ENCODE data around the gene CFAP43.

Gene CFAP43

DNA sequence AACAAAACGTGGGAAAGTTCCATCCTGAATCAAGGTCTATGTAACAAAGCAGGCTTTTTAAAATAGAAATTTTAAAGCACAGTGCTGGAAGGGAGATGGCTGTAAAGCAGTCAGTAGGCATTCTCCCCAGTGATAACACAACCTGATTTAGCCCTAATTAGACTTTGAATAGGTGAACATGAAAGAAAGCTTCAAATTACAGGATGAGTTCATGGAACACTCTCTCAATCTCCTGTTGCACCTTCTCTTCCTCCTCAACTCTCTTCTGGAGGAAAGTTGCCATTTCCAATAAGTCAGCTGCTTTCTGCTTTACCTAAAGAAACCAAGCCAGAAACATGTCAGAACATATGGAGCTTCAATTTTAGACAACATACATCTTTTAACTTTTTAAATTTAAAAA, 90.1 kb downstream of the CFAP43 start:
- DNase-seq (ENCODE audit: low read depth, low spot score) = no peak

DNA sequence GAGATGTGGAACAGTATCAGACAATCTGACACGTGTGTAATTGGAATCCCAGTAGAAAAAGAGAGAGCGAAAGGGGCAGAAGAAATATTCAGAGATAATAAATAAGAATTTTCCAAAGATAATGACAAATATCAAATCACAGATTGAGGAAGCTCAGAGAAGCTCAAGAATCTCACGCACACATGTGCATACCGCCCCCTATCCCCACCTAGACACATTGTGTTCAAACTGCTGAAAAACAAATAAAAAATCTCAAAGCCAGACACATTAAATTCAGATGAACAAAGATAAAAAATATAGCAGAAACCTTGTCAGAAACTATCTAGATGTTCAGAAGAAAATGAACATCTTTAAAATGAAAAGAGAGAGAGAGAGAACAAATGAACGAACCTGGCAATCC, 92.9 kb downstream of the CFAP43 start:
- no peak for DNase-seq (ENCODE audit: low read depth, low spot score)

DNA sequence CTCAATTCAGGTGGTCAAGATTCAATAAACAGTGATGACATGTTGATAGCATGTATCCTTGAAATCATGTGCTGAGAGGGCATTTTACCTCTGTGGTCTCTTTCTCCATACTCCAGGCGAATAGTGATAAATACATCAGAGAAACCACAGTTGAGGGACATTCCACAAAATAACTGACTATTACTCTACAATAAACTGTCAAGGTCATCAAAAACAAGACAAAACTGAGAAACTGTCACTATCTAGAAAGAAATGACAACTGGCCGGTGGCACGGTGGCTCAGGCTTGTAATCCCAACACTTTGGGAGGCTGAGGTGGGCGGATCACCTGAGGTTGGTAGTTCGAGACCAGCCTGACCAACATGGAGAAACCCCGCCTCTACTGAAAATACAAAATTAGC, 94.0 kb downstream of the CFAP43 start:
- no peak for DNase-seq (ENCODE audit: low read depth, low spot score)

- DNase-seq (ENCODE audit: low read depth, low spot score) = no peak
These were observed 102.1 kb downstream of the CFAP43 start for GRCh38 chr10:104130041-104130440.

DNA sequence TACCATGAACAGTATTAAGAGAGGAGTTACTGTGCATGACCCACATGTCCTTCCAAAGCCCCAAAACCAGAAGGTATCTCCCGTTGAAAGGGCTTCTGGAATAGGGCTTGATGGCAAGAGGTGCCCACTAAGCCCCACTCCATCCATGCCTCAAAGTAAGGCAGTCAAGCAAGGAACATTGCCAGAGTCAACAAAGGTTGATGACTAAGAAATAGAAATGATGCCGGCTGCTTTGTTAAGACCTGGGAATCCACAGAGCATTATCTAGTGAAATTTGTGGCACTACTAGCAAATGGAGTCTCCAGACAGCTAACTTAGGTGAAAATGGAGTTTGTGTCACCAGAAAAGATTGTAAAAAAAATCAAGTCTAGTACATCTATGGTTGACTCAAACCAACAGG, 104.0 kb downstream of the CFAP43 start:
- no peak for DNase-seq (ENCODE audit: low read depth, low spot score)

- peak; percentile 22 for DNase-seq (ENCODE audit: low read depth, low spot score)
These were observed 104.8 kb downstream of the CFAP43 start for GRCh38 chr10:104127411-104127810.

- DNase-seq (ENCODE audit: low read depth, low spot score) = no peak
These were observed 108.8 kb downstream of the CFAP43 start for GRCh38 chr10:104123397-104123796.

DNA sequence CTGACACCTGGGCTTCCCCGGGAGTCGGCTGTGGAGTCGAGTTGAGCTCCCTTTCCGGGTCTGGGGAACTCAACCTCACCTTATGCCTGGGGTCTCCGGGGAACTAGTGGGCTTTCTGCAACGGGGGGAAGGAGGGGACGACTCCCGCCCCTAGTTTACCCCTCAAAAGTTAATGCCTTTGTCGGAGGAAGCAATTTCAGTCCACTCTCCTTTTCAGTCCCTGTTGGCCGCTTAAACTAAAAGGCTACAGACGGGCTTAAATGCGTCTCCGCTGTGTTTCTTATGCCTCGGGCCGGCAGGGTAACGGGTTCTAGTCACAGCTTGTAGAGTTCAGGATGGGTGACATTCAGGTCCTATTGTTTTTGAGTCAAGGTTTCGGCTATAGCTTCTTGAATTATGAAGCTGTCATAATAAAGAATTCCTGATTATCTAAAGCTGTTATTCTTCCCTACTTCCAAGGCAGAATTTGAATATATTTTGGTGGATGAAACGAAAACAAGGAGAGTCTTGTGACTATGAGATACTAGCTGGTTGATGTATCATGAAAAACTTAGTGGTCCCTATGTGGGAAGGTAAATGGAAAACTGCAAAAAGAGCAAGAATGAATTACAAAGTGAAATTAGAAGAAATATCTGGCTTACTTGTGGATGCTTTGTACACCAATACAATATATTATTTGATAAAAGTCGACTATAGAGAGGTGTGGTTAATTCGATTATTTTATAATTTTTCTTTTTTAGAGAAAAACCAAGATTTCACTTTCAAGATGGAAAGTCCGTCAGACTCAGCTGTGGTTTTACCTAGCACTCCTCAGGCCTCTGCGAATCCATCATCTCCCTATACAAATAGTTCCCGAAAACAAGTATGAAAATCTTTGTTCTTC, 109.7 kb downstream of the CFAP43 start:
- no peak for DNase-seq (ENCODE audit: low read depth, low spot score)

GRCh38 chr10:104121485-104122224, 110.5 kb downstream of the CFAP43 start, which contains the start of gene SFR1:
Gene SFR1 (plus strand): TSS chr10:104122171. CDS start chr10:104122184, 13 bp downstream.
- peak; percentile 100 for DNase-seq (ENCODE audit: low read depth, low spot score)

DNA sequence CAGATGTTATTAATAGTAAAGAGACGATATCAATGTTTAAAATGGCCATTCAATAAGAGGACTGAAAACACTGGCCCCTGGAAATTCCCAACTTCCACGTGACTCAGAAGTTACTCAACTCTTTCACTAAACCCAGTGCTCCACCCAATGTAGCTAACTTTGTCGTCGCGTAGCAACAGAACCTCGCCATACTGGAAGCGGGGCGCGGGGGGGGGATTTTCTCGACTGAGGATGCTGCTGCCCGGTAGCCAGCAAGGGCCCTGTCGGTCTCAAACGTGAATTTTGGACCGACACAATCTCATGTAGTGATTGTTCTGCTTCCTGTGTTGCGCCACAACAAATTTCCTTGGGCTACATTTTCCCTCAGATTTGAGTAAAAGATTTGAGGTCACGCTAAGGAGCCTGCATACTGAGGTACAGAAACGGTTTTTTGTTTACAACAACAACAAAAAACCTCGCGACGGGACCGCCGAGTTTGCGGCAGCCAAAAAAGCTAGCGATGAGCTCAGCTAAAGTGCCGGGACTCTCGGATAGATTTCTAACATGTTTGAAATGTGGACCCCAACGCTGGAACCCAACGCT, 111.2 kb downstream of the CFAP43 start:
- peak; percentile 89 for DNase-seq (ENCODE audit: low read depth, low spot score)

GRCh38 chr10:104120512-104120902, 111.7 kb downstream of the CFAP43 start:
- DNase-seq (ENCODE audit: low read depth, low spot score) = no peak

DNA sequence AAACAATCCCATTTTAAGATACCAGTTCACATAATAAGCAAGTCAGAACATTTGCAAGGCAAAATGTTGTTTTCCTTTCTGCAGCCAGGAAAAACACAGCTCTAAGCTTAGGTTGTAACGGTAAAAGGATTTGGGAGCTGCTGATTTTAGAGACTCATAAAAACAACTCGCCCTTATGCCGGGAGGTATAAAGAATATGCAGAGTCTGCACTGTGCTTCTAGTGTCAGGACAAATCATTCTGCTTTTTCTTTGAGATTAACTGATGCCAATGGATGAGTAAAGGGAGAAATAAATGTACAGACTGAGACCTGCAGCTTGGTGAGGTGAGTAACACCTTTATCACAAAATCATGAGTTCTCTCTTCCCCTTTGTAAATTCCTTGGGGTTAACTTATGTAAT, 112.2 kb downstream of the CFAP43 start:
- DNase-seq (ENCODE audit: low read depth, low spot score) = no peak

GRCh38 chr10:104117839-104118323, 114.3 kb downstream of the CFAP43 start:
- no peak for DNase-seq (ENCODE audit: low read depth, low spot score)

GRCh38 chr10:104113376-104113956, 118.7 kb downstream of the CFAP43 start:
- no peak for DNase-seq (ENCODE audit: low read depth, low spot score)

- no peak for DNase-seq (ENCODE audit: low read depth, low spot score)
These were observed 122.1 kb downstream of the CFAP43 start for GRCh38 chr10:104109908-104110662.

GRCh38 chr10:104104926-104105325, 127.2 kb downstream of the CFAP43 start:
- DNase-seq (ENCODE audit: low read depth, low spot score) = no peak

DNA sequence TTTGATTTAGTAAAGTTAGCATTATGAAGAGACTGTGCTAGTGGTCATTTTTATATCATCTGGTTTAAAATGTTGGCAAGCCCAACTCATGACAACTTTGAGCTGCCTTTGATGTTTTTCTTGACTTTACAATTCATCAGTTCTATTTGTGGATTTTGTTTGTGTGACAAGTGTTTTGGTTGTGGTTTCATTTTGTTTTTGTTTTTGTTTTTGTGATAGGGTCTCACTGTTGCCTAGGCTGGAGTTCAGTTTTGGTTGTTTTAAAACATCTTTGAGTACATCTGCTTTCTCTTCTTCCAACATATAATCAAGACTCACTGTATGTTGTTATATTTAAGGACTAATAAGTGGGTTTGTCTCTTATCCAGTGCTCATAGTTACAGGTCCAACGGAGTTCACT, 127.7 kb downstream of the CFAP43 start:
- DNase-seq (ENCODE audit: low read depth, low spot score) = no peak

GRCh38 chr10:104103956-104104355, 128.2 kb downstream of the CFAP43 start:
- no peak for DNase-seq (ENCODE audit: low read depth, low spot score)

GRCh38 chr10:104101902-104102301, 130.3 kb downstream of the CFAP43 start:
- DNase-seq (ENCODE audit: low read depth, low spot score) = no peak

DNA sequence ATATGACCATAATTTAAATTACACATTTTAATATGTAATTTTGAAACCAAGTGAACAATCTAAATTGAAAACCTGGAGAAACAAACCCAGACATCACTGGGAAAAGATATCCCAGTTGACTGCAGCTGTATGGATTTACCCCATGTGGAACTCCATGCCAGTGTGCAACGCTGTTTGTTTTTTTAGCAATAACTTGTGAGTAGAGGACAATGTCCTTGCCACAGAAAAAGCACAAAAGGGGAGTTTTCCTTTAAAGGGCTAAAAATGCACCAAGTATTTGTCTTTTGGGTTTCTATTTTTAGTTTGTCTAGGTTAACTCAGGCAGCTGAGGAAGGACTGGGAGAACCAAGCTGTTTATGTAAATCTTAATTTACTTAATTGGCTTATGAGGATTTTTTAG, 131.4 kb downstream of the CFAP43 start:
- DNase-seq (ENCODE audit: low read depth, low spot score) = no peak

DNA sequence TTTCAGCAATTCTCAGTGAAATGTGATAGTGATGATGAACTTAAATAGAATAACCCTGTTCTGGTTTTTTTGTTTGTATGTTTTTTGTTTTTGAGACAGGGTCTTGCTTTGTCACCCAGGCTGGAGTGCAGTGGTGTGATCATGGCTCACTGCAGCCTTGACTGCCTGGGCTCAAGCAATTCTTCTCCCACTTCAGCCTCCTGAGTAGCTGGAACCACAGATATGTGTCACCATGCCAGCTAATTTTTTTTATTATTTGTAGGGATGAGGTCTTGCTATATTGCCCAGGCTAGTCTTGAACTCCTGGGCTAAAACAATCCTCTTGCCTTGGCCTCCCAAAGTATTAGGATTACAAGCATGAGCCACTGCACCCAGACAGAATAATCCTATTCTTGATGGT, 132.2 kb downstream of the CFAP43 start:
- DNase-seq (ENCODE audit: low read depth, low spot score) = no peak
